ENCODE results near the gene IFT80. TPM values are rescaled to one million over a fixed set of nuclear protein-coding genes. Genes with fewer than 3 reads are reported as not detected.

Gene IFT80
- total RNA-seq, 1 experiment from 2014 or later = 19.3 TPM

DNA sequence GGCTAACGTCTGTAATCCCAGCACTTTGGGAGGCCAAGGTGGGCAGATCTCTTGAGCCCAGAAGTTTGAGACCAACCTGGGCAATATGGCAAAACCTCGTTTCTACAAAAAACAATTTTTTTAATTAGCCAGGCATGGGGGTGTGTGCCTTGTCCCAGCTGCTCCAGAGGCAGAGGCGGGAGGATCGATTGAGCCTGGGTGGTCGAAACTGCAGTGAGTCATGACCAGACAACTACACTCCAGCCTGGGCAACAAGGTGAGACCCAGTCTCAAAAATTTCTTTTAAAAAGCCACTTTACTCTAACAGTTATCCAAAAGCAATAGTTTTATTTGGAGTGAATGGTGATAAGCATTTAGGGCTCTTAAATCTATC, 38.0 kb upstream of the IFT80 start:
- no peaks in the 10 kb centered on the region for H3K27me3 Mint-ChIP-seq (ENCODE audit: insufficient read depth, unreplicated experiment)
- Histone ChIP-seq H3K4me1 (no peaks in the 10 kb centered on the region), H3K36me3 (ENCODE audit: control insufficient read depth, insufficient read depth, low read length) (peaks cover 2% of the 10 kb centered on the region; the same call in 1 of the 2 replicates), H3K27me3 (replicated peaks; ENCODE audit: control insufficient read depth, insufficient read depth, low read length) (no peaks in the 10 kb centered on the region), H3K4me3 (ENCODE audit: low read depth, low read length) (no peak overlapping the region), H3K9me3 (no peaks in the 10 kb centered on the region)
- H3K27ac Mint-ChIP-seq (ENCODE audit: unreplicated experiment) = no peak overlapping the region
- peaks cover 57% of the 10 kb centered on the region for H3K36me3 Mint-ChIP-seq (ENCODE audit: insufficient read depth, unreplicated experiment)
- no peak for DNase-seq
- POLR2A ChIA-PET = no interaction called here
- CTCF ChIA-PET = no interaction called here
- no peaks in the 10 kb centered on the region for H3K9me3 Mint-ChIP-seq (ENCODE audit: unreplicated experiment)
- H3K4me1 Mint-ChIP-seq (ENCODE audit: low read depth, unreplicated experiment) = no peaks in the 10 kb centered on the region
- H3K4me3 Mint-ChIP-seq (ENCODE audit: unreplicated experiment) = no peak overlapping the region
- no TSS peak for BruUV-seq (replicated peaks)
- TF ChIP-seq, protein P1, sequence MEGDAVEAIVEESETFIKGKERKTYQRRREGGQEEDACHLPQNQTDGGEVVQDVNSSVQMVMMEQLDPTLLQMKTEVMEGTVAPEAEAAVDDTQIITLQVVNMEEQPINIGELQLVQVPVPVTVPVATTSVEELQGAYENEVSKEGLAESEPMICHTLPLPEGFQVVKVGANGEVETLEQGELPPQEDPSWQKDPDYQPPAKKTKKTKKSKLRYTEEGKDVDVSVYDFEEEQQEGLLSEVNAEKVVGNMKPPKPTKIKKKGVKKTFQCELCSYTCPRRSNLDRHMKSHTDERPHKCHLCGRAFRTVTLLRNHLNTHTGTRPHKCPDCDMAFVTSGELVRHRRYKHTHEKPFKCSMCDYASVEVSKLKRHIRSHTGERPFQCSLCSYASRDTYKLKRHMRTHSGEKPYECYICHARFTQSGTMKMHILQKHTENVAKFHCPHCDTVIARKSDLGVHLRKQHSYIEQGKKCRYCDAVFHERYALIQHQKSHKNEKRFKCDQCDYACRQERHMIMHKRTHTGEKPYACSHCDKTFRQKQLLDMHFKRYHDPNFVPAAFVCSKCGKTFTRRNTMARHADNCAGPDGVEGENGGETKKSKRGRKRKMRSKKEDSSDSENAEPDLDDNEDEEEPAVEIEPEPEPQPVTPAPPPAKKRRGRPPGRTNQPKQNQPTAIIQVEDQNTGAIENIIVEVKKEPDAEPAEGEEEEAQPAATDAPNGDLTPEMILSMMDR (IDR thresholded peaks at IDR 0.05; ENCODE audit: insufficient read depth in 1 of 2, low read depth in 1 of 2, low read length in 1 of 2, severe bottlenecking in 1 of 2, unreplicated experiment in 1 of 2) = no peak
- intact Hi-C loops (cut with micrococcal nuclease; ENCODE audit: unreplicated experiment) = no loop called here

DNA sequence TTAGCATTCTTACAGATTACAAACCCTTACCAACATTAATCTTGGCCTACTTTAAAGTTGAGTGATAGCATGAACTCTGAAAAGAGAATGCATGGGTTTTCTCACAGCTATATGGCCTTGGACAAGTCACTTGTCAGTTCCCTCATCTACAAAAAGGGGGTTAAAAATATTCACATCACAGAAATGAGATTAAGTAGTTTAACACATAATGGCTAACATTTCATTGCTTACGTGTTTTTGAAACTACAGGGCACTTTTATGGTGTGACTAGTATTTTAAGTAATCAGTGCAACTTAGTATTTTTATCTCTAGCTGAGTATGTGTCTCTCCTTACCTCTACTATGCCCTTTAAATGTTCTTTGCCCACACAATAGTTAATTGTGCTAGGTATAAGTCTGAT, 36.7 kb upstream of the IFT80 start:
- no peak overlapping the region for H3K4me3 Mint-ChIP-seq (ENCODE audit: unreplicated experiment)
- intact Hi-C loops (cut with micrococcal nuclease; ENCODE audit: unreplicated experiment) = no loop called here
- no peaks in the 10 kb centered on the region for H3K27me3 ChIP-seq (replicated peaks; ENCODE audit: control insufficient read depth, insufficient read depth, low read length)
- TF ChIP-seq, protein P1 (IDR thresholded peaks at IDR 0.05; ENCODE audit: insufficient read depth in 1 of 2, low read depth in 1 of 2, low read length in 1 of 2, severe bottlenecking in 1 of 2, unreplicated experiment in 1 of 2) = no peak
- H3K27ac Mint-ChIP-seq (ENCODE audit: unreplicated experiment) = no peak overlapping the region
- H3K9me3 ChIP-seq = no peaks in the 10 kb centered on the region
- no peak for DNase-seq
- no peaks in the 10 kb centered on the region for H3K27me3 Mint-ChIP-seq (ENCODE audit: insufficient read depth, unreplicated experiment)
- no peaks in the 10 kb centered on the region for H3K4me1 ChIP-seq
- no peaks in the 10 kb centered on the region for H3K9me3 Mint-ChIP-seq (ENCODE audit: unreplicated experiment)
- ChIA-PET CTCF (no interaction called here), POLR2A (no interaction called here)
- H3K36me3 ChIP-seq (ENCODE audit: control insufficient read depth, insufficient read depth, low read length) = peaks cover 2% of the 10 kb centered on the region; the same call in 1 of the 2 replicates
- H3K4me1 Mint-ChIP-seq (ENCODE audit: low read depth, unreplicated experiment) = no peaks in the 10 kb centered on the region
- H3K4me3 ChIP-seq (ENCODE audit: low read depth, low read length) = no peak overlapping the region
- H3K36me3 Mint-ChIP-seq (ENCODE audit: insufficient read depth, unreplicated experiment) = peaks cover 70% of the 10 kb centered on the region
- no TSS peak for BruUV-seq (replicated peaks)

DNA sequence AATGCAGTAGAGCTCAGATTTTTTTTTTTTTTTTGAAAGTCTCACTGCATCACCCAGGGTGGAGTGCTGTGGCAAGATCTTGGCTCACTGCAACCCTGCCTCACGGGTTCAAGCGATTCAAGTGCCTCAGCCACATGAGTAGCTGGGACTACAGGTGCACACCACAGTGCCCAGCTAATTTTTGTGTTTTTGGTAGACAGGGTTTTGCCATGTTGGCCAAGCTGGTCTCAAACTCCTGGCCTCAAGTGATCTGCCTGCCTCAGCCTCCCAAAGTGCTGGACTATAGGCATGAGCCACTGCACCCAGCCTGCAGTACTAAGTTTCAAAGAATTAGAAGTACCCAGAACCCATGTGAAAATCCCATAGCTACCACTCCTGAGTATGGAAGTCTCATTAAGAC, 36.1 kb upstream of the IFT80 start:
- ChIA-PET POLR2A (no interaction called here), CTCF (no interaction called here)
- H3K4me3 ChIP-seq (ENCODE audit: low read depth, low read length) = no peak overlapping the region
- intact Hi-C loops (cut with micrococcal nuclease; ENCODE audit: unreplicated experiment) = no loop called here
- H3K4me1 ChIP-seq = no peaks in the 10 kb centered on the region
- Mint-ChIP-seq H3K36me3 (ENCODE audit: insufficient read depth, unreplicated experiment) (peaks cover 77% of the 10 kb centered on the region), H3K9me3 (ENCODE audit: unreplicated experiment) (no peaks in the 10 kb centered on the region), H3K4me3 (ENCODE audit: unreplicated experiment) (no peak overlapping the region), H3K27me3 (ENCODE audit: insufficient read depth, unreplicated experiment) (no peaks in the 10 kb centered on the region), H3K4me1 (ENCODE audit: low read depth, unreplicated experiment) (no peaks in the 10 kb centered on the region), H3K27ac (ENCODE audit: unreplicated experiment) (no peak overlapping the region)
- H3K9me3 ChIP-seq = no peaks in the 10 kb centered on the region
- no peaks in the 10 kb centered on the region for H3K27me3 ChIP-seq (replicated peaks; ENCODE audit: control insufficient read depth, insufficient read depth, low read length)
- no peak for DNase-seq
- TF ChIP-seq, protein P1 (IDR thresholded peaks at IDR 0.05; ENCODE audit: insufficient read depth in 1 of 2, low read depth in 1 of 2, low read length in 1 of 2, severe bottlenecking in 1 of 2, unreplicated experiment in 1 of 2) = no peak
- BruUV-seq (replicated peaks) = no TSS peak
- peaks cover 2% of the 10 kb centered on the region; the same call in 1 of the 2 replicates for H3K36me3 ChIP-seq (ENCODE audit: control insufficient read depth, insufficient read depth, low read length)

Data from Caco-2 (cell line).